ENCODE data around the gene ISOC2.

Gene ISOC2

GRCh38 chr19:55462722-55463121 lies 1.3 kb upstream of the ISOC2 start:
- H3K4me1 ChIP-seq (ENCODE audit: insufficient read depth, low read length), result peaks cover 16% of the 10 kb centered on the region

GRCh38 chr19:55461974-55462626 lies 658 bp upstream of the ISOC2 start:
- WGBS, result 32% methylated on average over 26 of the region's 27 CpGs
- Histone ChIP-seq H3K36me3 (ENCODE audit: insufficient read depth, low read length) (no peaks in the 10 kb centered on the region), H3K27me3 (ENCODE audit: insufficient read depth, low read length) (peaks cover 19% of the 10 kb centered on the region), H3K9me3 (ENCODE audit: insufficient read depth, low read depth, low read length) (no peaks in the 10 kb centered on the region), H3K27ac (ENCODE audit: low read depth, low read length) (no peak overlapping the region), H3K4me3 (ENCODE audit: low read length) (peak overlapping the region; percentile 47), H3K4me1 (ENCODE audit: insufficient read depth, low read length) (peaks cover 16% of the 10 kb centered on the region), H3K9ac (ENCODE audit: low read depth, low read length) (0 out of 2 replicates have a peak overlapping the region, but pooled peaks have one; percentile 22)

More at GRCh38 chr19:55462722-55463121, 1.3 kb upstream of the ISOC2 start:
- Histone ChIP-seq H3K9me3 (ENCODE audit: insufficient read depth, low read depth, low read length) (no peaks in the 10 kb centered on the region), H3K36me3 (ENCODE audit: insufficient read depth, low read length) (no peaks in the 10 kb centered on the region), H3K27me3 (ENCODE audit: insufficient read depth, low read length) (peaks cover 19% of the 10 kb centered on the region), H3K4me3 (ENCODE audit: low read length) (no peak overlapping the region), H3K27ac (ENCODE audit: low read depth, low read length) (no peak overlapping the region), H3K9ac (ENCODE audit: low read depth, low read length) (no peak overlapping the region)
- 76% methylated on average over 11 of the region's 11 CpGs for WGBS

- 10% methylated on average over 24 of the region's 24 CpGs for WGBS
- Histone ChIP-seq H3K9ac (ENCODE audit: low read depth, low read length) (peak overlapping the region; percentile 82), H3K9me3 (ENCODE audit: insufficient read depth, low read depth, low read length) (no peaks in the 10 kb centered on the region), H3K4me3 (ENCODE audit: low read length) (peak overlapping the region; percentile 76), H3K27ac (ENCODE audit: low read depth, low read length) (peak overlapping the region; percentile 96), H3K4me1 (ENCODE audit: insufficient read depth, low read length) (peaks cover 16% of the 10 kb centered on the region), H3K27me3 (ENCODE audit: insufficient read depth, low read length) (peaks cover 12% of the 10 kb centered on the region), H3K36me3 (ENCODE audit: insufficient read depth, low read length) (no peaks in the 10 kb centered on the region)
Observed at GRCh38 chr19:55460670-55461258, 678 bp downstream of the ISOC2 start.

GRCh38 chr19:55459950-55460657 lies 1.3 kb downstream of the ISOC2 start:
- H3K4me1 ChIP-seq (ENCODE audit: insufficient read depth, low read length), result peaks cover 16% of the 10 kb centered on the region
- no peaks in the 10 kb centered on the region for H3K36me3 ChIP-seq (ENCODE audit: insufficient read depth, low read length)
- H3K4me3 ChIP-seq (ENCODE audit: low read length), result peak overlapping the region; percentile 76
- H3K27ac ChIP-seq (ENCODE audit: low read depth, low read length), result no peak overlapping the region
- H3K27me3 ChIP-seq (ENCODE audit: insufficient read depth, low read length), result peaks cover 8% of the 10 kb centered on the region; the same call in 1 of the 2 replicates
- H3K9ac ChIP-seq (ENCODE audit: low read depth, low read length), result no peak overlapping the region
- no peaks in the 10 kb centered on the region for H3K9me3 ChIP-seq (ENCODE audit: insufficient read depth, low read depth, low read length)
- 83% methylated on average over 16 of the region's 16 CpGs for WGBS

- WGBS, result 83% methylated on average over 8 of the region's 8 CpGs
- peaks cover 8% of the 10 kb centered on the region; the same call in 1 of the 2 replicates for H3K27me3 ChIP-seq (ENCODE audit: insufficient read depth, low read length)
- H3K9ac ChIP-seq (ENCODE audit: low read depth, low read length), result no peak overlapping the region
- no peak overlapping the region for H3K27ac ChIP-seq (ENCODE audit: low read depth, low read length)
- no peaks in the 10 kb centered on the region for H3K9me3 ChIP-seq (ENCODE audit: insufficient read depth, low read depth, low read length)
- H3K4me1 ChIP-seq (ENCODE audit: insufficient read depth, low read length), result peaks cover 16% of the 10 kb centered on the region
- H3K4me3 ChIP-seq (ENCODE audit: low read length), result no peak overlapping the region
- H3K36me3 ChIP-seq (ENCODE audit: insufficient read depth, low read length), result no peaks in the 10 kb centered on the region
Observed at GRCh38 chr19:55459551-55459949, 1.9 kb downstream of the ISOC2 start.

DNA sequence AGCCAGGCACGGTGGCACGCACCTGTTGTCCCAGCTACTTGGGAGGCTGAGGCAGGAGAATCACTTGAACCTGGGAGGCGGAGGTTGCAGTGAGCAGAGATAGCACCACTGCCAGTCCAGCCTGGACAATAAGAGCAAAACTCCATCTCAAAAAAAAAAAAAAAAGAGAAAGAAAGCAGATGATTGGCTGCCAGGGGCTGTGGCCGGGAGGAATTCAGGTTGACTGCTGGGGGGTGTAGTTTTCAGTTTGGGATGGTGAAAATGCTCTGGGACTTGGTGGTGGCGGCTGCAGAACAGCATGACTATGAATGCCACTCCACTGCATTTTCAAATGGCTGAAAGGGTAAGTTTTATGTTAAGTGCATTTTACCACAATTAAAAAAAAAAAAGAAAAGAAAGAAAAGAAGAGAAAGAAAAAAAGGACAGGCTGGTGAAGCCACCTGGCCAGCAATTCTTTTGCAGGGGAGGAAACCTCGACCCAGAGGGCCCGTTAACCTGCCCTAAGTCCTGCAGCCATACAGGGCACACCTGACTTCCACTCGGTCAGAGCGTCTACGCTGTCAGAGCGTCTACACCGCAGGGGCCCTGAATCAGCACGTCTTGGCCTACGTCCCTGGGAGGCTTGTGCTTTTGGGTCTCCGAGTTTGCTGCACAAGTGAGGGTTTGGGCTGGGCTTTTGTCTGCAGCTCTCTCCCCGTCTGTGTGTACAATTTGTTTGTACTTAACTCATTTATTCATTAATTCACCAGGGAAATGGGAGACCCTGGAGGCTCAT lies 3.6 kb downstream of the ISOC2 start:
- Histone ChIP-seq H3K27ac (ENCODE audit: low read depth, low read length) (no peak overlapping the region), H3K4me1 (ENCODE audit: insufficient read depth, low read length) (peaks cover 11% of the 10 kb centered on the region), H3K9ac (ENCODE audit: low read depth, low read length) (no peak overlapping the region), H3K36me3 (ENCODE audit: insufficient read depth, low read length) (no peaks in the 10 kb centered on the region), H3K27me3 (ENCODE audit: insufficient read depth, low read length) (no peaks in the 10 kb centered on the region), H3K4me3 (ENCODE audit: low read length) (no peak overlapping the region), H3K9me3 (ENCODE audit: insufficient read depth, low read depth, low read length) (no peaks in the 10 kb centered on the region)
- 81% methylated on average over 15 of the region's 16 CpGs for WGBS

- H3K27ac ChIP-seq (ENCODE audit: low read depth, low read length), result no peak overlapping the region
- peaks cover 11% of the 10 kb centered on the region for H3K4me1 ChIP-seq (ENCODE audit: insufficient read depth, low read length)
- H3K27me3 ChIP-seq (ENCODE audit: insufficient read depth, low read length), result peaks cover 12% of the 10 kb centered on the region
- WGBS, result 93% methylated on average over 14 of the region's 14 CpGs
- no peak overlapping the region for H3K4me3 ChIP-seq (ENCODE audit: low read length)
- H3K9me3 ChIP-seq (ENCODE audit: insufficient read depth, low read depth, low read length), result no peaks in the 10 kb centered on the region
- no peaks in the 10 kb centered on the region for H3K36me3 ChIP-seq (ENCODE audit: insufficient read depth, low read length)
- no peak overlapping the region for H3K9ac ChIP-seq (ENCODE audit: low read depth, low read length)
Observed at GRCh38 chr19:55456347-55456746, 5.1 kb downstream of the ISOC2 start.

DNA sequence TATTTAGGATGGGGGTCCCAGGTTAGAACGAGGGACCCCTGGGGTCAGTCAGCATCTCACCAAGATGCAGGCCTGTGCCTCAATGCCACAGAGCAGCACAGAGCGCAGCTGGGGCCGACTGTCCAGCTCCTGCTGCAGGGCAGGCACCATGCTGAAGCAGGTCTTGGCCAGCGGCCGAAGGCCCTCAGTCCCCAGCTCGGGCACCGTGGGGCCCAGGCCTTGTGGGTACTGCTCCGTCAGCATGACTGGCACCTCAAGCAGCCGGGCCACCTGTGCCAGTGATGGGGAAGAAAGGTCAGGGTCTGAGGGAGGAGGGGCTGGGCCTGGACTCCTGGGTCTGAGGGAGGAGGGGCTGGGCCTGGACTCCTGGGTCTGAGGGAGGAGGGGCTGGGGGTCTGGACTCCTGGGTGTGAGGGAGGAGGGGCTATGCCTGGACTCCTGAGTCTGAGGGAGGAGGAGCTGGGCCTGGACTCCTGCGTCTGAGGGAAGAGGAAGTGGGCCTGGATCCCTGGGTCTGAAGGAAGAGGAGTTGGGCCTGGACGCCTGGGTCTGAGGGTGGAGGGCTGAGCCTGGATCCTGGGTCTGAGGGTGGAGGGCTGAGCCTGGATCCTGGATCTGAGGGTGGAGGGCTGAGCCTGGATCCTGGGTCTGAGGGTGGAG lies 5.7 kb downstream of the ISOC2 start:
- Histone ChIP-seq H3K4me1 (ENCODE audit: insufficient read depth, low read length) (peaks cover 11% of the 10 kb centered on the region), H3K27ac (ENCODE audit: low read depth, low read length) (no peak overlapping the region), H3K36me3 (ENCODE audit: insufficient read depth, low read length) (no peaks in the 10 kb centered on the region), H3K9ac (ENCODE audit: low read depth, low read length) (no peak overlapping the region), H3K27me3 (ENCODE audit: insufficient read depth, low read length) (peaks cover 19% of the 10 kb centered on the region), H3K4me3 (ENCODE audit: low read length) (no peak overlapping the region), H3K9me3 (ENCODE audit: insufficient read depth, low read depth, low read length) (no peaks in the 10 kb centered on the region)
- 91% methylated on average over 11 of the region's 11 CpGs for WGBS

DNA sequence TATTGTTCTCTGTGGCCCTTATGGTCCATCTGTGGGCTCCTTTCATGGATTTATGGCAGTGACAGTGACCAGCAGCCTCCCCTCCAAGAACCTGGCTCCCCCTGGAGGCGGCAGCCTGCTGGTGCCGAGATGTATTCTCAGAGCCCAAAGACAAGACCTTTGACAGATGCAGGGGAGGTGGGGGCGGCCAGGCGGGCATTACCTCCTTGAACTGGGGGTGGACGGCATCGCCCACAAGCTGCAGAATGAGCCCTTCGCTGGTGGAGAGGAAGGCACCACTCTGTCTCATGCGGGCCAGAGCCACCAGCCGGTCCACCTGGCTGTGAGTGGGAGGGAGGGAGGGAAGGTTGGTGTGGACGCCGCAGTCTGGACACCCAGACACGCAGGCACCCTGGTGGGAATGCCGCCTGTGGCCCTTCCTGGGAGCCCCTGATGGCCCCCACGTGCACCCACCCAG lies 6.6 kb downstream of the ISOC2 start:
- H3K36me3 ChIP-seq (ENCODE audit: insufficient read depth, low read length), result no peaks in the 10 kb centered on the region
- WGBS, result 71% methylated on average over 14 of the region's 14 CpGs
- peaks cover 26% of the 10 kb centered on the region for H3K27me3 ChIP-seq (ENCODE audit: insufficient read depth, low read length)
- H3K4me3 ChIP-seq (ENCODE audit: low read length), result no peak overlapping the region
- H3K9me3 ChIP-seq (ENCODE audit: insufficient read depth, low read depth, low read length), result no peaks in the 10 kb centered on the region
- H3K27ac ChIP-seq (ENCODE audit: low read depth, low read length), result no peak overlapping the region
- peaks cover 3% of the 10 kb centered on the region; the same call in 1 of the 2 replicates for H3K4me1 ChIP-seq (ENCODE audit: insufficient read depth, low read length)
- H3K9ac ChIP-seq (ENCODE audit: low read depth, low read length), result no peak overlapping the region

- H3K9ac ChIP-seq (ENCODE audit: low read depth, low read length), result no peak overlapping the region
- no peaks in the 10 kb centered on the region for H3K9me3 ChIP-seq (ENCODE audit: insufficient read depth, low read depth, low read length)
- no peak overlapping the region for H3K4me3 ChIP-seq (ENCODE audit: low read length)
- no peaks in the 10 kb centered on the region for H3K36me3 ChIP-seq (ENCODE audit: insufficient read depth, low read length)
- peaks cover 38% of the 10 kb centered on the region for H3K27me3 ChIP-seq (ENCODE audit: insufficient read depth, low read length)
- H3K4me1 ChIP-seq (ENCODE audit: insufficient read depth, low read length), result no peaks in the 10 kb centered on the region; the same call in 1 of the 2 replicates
- no peak overlapping the region for H3K27ac ChIP-seq (ENCODE audit: low read depth, low read length)
- WGBS, result 90% methylated on average over 12 of the region's 12 CpGs
Observed at GRCh38 chr19:55453511-55454260, 7.8 kb downstream of the ISOC2 start.

Data from HUES64 (cell line).